GM18868 (cell line): Measurements from ENCODE around the gene VSIR.

ENCODE experiments used
- ATAC-seq: cut with Tn5 transposase; IDR thresholded peaks from one replicate; pipeline ENCODE4 v1.9.1; 2021; ENCODE audit warnings: mild to moderate bottlenecking, moderate library complexity; ENCODE audit not compliant: unreplicated experiment

VSIR gene

GRCh38 chr10:71783917-71784678 is 10.8 kb upstream of the VSIR start:
- ATAC-seq: no peak

GRCh38 chr10:71782917-71783490 is 9.7 kb upstream of the VSIR start:
- no peak for ATAC-seq

- ATAC-seq: no peak
These were observed 9.0 kb upstream of the VSIR start for GRCh38 chr10:71782221-71782916.

GRCh38 chr10:71780719-71781118 is 7.4 kb upstream of the VSIR start:
- ATAC-seq: no peak

GRCh38 chr10:71780156-71780555 is 6.8 kb upstream of the VSIR start:
- no peak for ATAC-seq

GRCh38 chr10:71779641-71780040 is 6.3 kb upstream of the VSIR start:
- no peak for ATAC-seq

GRCh38 chr10:71778071-71778825 is 4.9 kb upstream of the VSIR start:
- ATAC-seq: no peak

GRCh38 chr10:71777213-71777985 is 4.1 kb upstream of the VSIR start:
- ATAC-seq: no peak

- ATAC-seq: no peak
These were observed 3.2 kb upstream of the VSIR start for GRCh38 chr10:71776481-71776925.

GRCh38 chr10:71774916-71775702 is 1.8 kb upstream of the VSIR start:
- no peak for ATAC-seq

- ATAC-seq: no peak
These were observed 494 bp downstream of the VSIR start for GRCh38 chr10:71772832-71773220.

- ATAC-seq: no peak
These were observed 1.3 kb downstream of the VSIR start for GRCh38 chr10:71771821-71772617.

GRCh38 chr10:71771204-71771603 is 2.1 kb downstream of the VSIR start:
- no peak for ATAC-seq

GRCh38 chr10:71770789-71771188 is 2.5 kb downstream of the VSIR start:
- no peak for ATAC-seq

- no peak for ATAC-seq
These were observed 3.1 kb downstream of the VSIR start for GRCh38 chr10:71770255-71770654.

GRCh38 chr10:71769279-71769823 is 4.0 kb downstream of the VSIR start:
- peak; percentile 41 for ATAC-seq

- ATAC-seq: no peak
These were observed 5.8 kb downstream of the VSIR start for GRCh38 chr10:71767420-71768035.

- ATAC-seq: no peak
These were observed 6.5 kb downstream of the VSIR start for GRCh38 chr10:71766717-71767419.
